Activated CD4-positive, alpha-beta T cell treated with anti-CD3 and anti-CD28 coated beads, Interleukin-2, amount 10 ng/mL, durations not matched to agents 24 days and 14 days (primary cell): Measurements from ENCODE around the gene CYP4A22. TPM values are rescaled to one million over a fixed set of nuclear protein-coding genes. Genes with fewer than 3 reads are reported as not detected.

Source experiments
- DNase-seq: peaks from one replicate; pipeline ENCODE4 v3.0.0; 2022
- H3K27ac Mint-ChIP-seq: one replicate; pipeline ENCODE4 v1.8.0; 2022; ENCODE audit warnings: mild to moderate bottlenecking, mixed read lengths
- H3K27me3 Mint-ChIP-seq: one replicate; pipeline ENCODE4 v1.8.0; 2022; ENCODE audit warnings: mixed read lengths
- H3K36me3 Mint-ChIP-seq: one replicate; pipeline ENCODE4 v1.8.0; 2022; ENCODE audit warnings: low read depth, mild to moderate bottlenecking, mixed read lengths
- H3K4me1 Mint-ChIP-seq: one replicate; pipeline ENCODE4 v1.8.0; 2021; ENCODE audit warnings: mixed read lengths
- H3K4me3 Mint-ChIP-seq: one replicate; pipeline ENCODE4 v1.8.0; 2022; ENCODE audit warnings: mild to moderate bottlenecking, moderate library complexity, mixed read lengths
- H3K9me3 Mint-ChIP-seq: one replicate; pipeline ENCODE4 v1.8.0; 2021; ENCODE audit warnings: mixed read lengths
- intact Hi-C: fragments of 100-400 bp; cut with micrococcal nuclease; formaldehyde crosslinking; loops from one replicate; pipeline ENCODE4 v1.15.1; 2023
- total RNA-seq: library from RNA; stranded (reverse); gene quantifications from 2 replicates; pipeline ENCODE4 v1.2.3, GENCODE V29; 2022

CYP4A22 gene
- total RNA-seq, 1 donor from 2014 or later, result not detected

- H3K9me3 Mint-ChIP-seq, result no peaks in the 10 kb centered on the region
- intact Hi-C loops, result loop anchor here (5.0 to 10.0 kb wide), 2 partner anchors 59 to 298 kb away; partner anchors contain the start of gene TAL1
- no peak overlapping the region for H3K27ac Mint-ChIP-seq
- H3K36me3 Mint-ChIP-seq, result no peaks in the 10 kb centered on the region
- peaks cover 11% of the 10 kb centered on the region for H3K4me1 Mint-ChIP-seq
- peak; percentile 86 for DNase-seq
- H3K4me3 Mint-ChIP-seq, result no peak overlapping the region
- H3K27me3 Mint-ChIP-seq, result peaks cover 17% of the 10 kb centered on the region
Measured at GRCh38 chr1:47175227-47175934, 38.1 kb downstream of the CYP4A22 start.

- Mint-ChIP-seq H3K4me3 (no peak overlapping the region), H3K9me3 (no peaks in the 10 kb centered on the region), H3K27me3 (peaks cover 22% of the 10 kb centered on the region), H3K27ac (no peak overlapping the region), H3K36me3 (no peaks in the 10 kb centered on the region), H3K4me1 (peaks cover 11% of the 10 kb centered on the region)
- DNase-seq, result no peak
- intact Hi-C loops, result loop anchor here (5.0 to 10.0 kb wide), 2 partner anchors 57 to 301 kb away; partner anchors contain the start of gene TAL1
Measured at GRCh38 chr1:47178020-47178419, 40.8 kb downstream of the CYP4A22 start.

GRCh38 chr1:47178654-47179016, 41.4 kb downstream of the CYP4A22 start:
- peak overlapping the region; percentile 85 for H3K4me3 Mint-ChIP-seq
- intact Hi-C loops, result loop anchor here (5.0 to 10.0 kb wide), 2 partner anchors 56 to 301 kb away; partner anchors contain the start of gene TAL1
- H3K27me3 Mint-ChIP-seq, result peaks cover 22% of the 10 kb centered on the region
- no peak for DNase-seq
- H3K36me3 Mint-ChIP-seq, result no peaks in the 10 kb centered on the region
- peaks cover 11% of the 10 kb centered on the region for H3K4me1 Mint-ChIP-seq
- no peak overlapping the region for H3K27ac Mint-ChIP-seq
- no peaks in the 10 kb centered on the region for H3K9me3 Mint-ChIP-seq

- H3K4me3 Mint-ChIP-seq, result peak overlapping the region; percentile 85
- peaks cover 11% of the 10 kb centered on the region for H3K4me1 Mint-ChIP-seq
- intact Hi-C loops, result loop anchor here (5.0 to 10.0 kb wide), 2 partner anchors 55 to 302 kb away; partner anchors contain the start of gene TAL1
- H3K36me3 Mint-ChIP-seq, result no peaks in the 10 kb centered on the region
- peaks cover 20% of the 10 kb centered on the region for H3K27me3 Mint-ChIP-seq
- peak overlapping the region; percentile 89 for H3K27ac Mint-ChIP-seq
- DNase-seq, result peak; percentile 95
- H3K9me3 Mint-ChIP-seq, result no peaks in the 10 kb centered on the region
Measured at GRCh38 chr1:47179017-47179987, 42.1 kb downstream of the CYP4A22 start.

GRCh38 chr1:47179988-47180563, 42.8 kb downstream of the CYP4A22 start:
- intact Hi-C loops, result loop anchor here (5.0 to 10.0 kb wide), 2 partner anchors 55 to 303 kb away; partner anchors contain the start of gene TAL1

DNA sequence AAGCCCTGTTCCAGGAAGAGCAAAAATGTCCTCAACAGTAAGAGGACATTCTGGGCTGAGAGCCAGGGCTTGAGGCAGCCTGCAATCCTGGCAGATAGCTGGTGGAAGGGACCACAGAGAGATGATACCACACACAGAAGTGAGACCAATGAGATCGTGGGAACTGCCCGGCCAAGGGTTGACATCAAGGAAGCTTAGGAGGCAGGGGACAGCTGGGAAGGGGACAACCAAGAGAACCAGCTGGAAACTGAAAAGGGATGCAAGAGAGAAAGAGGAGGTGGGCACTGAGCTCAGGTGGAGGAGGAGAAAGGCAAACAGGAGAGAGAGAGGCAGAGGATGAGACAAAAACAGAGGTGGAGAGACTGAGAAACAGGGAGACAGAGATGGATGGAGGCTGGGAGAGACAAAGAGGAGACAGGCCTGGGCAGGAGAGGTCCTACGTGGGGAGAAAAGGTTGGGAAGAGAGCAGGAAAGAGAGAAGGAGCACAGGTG, 43.4 kb downstream of the CYP4A22 start:
- Mint-ChIP-seq H3K4me3 (no peak overlapping the region), H3K27me3 (peaks cover 17% of the 10 kb centered on the region), H3K4me1 (peaks cover 8% of the 10 kb centered on the region), H3K36me3 (no peaks in the 10 kb centered on the region), H3K9me3 (no peaks in the 10 kb centered on the region), H3K27ac (peak overlapping the region; percentile 46)
- intact Hi-C loops, result no loop called here
- DNase-seq, result no peak

More at GRCh38 chr1:47179988-47180563, 42.8 kb downstream of the CYP4A22 start:
- Mint-ChIP-seq H3K27me3 (peaks cover 20% of the 10 kb centered on the region), H3K9me3 (no peaks in the 10 kb centered on the region), H3K4me1 (peaks cover 11% of the 10 kb centered on the region), H3K4me3 (peak overlapping the region; percentile 4), H3K36me3 (no peaks in the 10 kb centered on the region), H3K27ac (no peak overlapping the region)
- no peak for DNase-seq

DNA sequence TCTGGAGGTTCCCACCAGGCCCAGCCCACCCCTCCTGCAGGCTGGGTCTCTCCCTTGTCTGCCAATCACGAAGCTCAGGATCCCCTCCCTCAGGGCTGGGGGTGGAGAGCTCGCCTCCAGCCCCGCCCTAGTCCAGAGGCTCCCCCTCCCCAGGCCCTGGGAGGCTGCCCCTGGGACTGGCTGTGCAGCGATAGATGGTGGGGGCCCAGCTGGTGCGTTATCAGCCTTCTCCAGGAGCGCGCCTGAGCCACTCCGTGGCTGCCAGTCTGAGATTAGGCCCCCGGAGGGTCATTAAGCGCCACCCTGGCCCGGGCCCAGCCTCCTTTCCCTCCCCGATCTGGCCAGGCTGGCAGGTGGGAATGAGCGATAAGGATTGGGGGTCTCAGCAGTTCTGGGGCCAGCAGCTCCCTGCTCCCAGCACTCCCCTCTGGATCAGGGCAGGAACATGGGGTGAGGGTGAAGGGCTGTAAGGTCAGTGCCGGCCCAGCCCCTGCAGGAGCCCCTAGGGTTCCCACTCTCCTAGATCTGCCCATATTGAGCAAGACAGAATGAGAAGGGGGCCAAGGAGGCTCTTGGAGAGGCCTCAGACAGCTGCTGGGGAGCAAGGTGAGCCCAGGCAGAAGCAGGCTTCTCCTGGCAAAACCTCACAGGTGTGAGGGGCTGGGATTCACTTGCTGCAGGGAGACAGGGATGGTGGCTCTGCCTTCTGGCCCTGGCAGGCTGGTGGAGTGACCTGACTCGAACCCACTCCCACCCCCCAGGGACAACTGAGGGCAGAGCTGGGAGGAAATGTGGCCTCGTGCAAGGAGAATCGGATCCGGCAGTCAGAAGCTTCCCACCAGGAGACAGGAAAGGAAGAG, 44.1 kb downstream of the CYP4A22 start:
- intact Hi-C loops, result no loop called here
- H3K27ac Mint-ChIP-seq, result no peak overlapping the region
- H3K4me1 Mint-ChIP-seq, result peaks cover 8% of the 10 kb centered on the region
- H3K36me3 Mint-ChIP-seq, result no peaks in the 10 kb centered on the region
- no peak overlapping the region for H3K4me3 Mint-ChIP-seq
- no peaks in the 10 kb centered on the region for H3K9me3 Mint-ChIP-seq
- DNase-seq, result no peak
- H3K27me3 Mint-ChIP-seq, result peaks cover 14% of the 10 kb centered on the region

DNA sequence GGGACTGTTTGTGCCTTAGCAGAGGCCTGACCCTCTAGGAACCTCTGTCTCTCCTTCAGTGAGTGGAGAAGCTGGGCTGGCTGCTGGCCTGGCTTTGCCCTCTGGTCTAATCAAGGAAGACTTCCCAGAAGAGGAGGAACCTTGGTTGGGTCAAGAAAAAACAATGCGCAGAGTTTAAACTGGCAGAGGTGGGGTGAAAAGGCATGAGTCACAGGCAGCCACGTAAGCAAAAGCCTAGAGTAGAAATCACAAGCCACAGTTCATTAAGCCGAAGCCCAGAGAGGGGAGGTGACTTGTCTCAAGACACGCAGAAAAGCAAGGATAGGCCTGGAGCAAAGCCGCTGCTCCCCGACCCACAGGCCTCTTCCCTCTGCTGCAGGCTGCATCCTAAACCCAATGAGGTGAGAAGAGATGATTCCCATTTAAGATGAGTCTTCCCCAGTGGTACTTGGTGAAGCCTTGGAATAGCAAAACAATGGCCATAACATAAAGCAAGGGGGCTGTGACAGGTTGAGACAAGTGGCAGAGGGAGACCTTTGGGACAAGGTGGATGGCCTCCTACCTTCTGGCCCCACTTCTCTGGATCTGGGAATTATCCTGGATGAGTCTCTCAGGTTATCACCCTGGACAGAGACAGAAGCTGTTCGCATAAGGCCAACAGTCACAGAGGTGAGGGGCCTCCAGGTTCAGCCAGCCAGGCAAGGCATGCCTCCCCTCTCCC, 44.9 kb downstream of the CYP4A22 start:
- H3K4me3 Mint-ChIP-seq, result no peak overlapping the region
- no peak overlapping the region for H3K27ac Mint-ChIP-seq
- peaks cover 8% of the 10 kb centered on the region for H3K4me1 Mint-ChIP-seq
- no peak for DNase-seq
- H3K27me3 Mint-ChIP-seq, result peaks cover 14% of the 10 kb centered on the region
- H3K36me3 Mint-ChIP-seq, result no peaks in the 10 kb centered on the region
- H3K9me3 Mint-ChIP-seq, result no peaks in the 10 kb centered on the region
- intact Hi-C loops, result no loop called here

GRCh38 chr1:47182676-47183235, 45.5 kb downstream of the CYP4A22 start:
- no peak for DNase-seq
- intact Hi-C loops, result no loop called here
- no peak overlapping the region for H3K27ac Mint-ChIP-seq
- peaks cover 14% of the 10 kb centered on the region for H3K27me3 Mint-ChIP-seq
- H3K36me3 Mint-ChIP-seq, result no peaks in the 10 kb centered on the region
- H3K4me1 Mint-ChIP-seq, result peaks cover 8% of the 10 kb centered on the region
- H3K9me3 Mint-ChIP-seq, result no peaks in the 10 kb centered on the region
- no peak overlapping the region for H3K4me3 Mint-ChIP-seq

GRCh38 chr1:47183308-47184089, 46.3 kb downstream of the CYP4A22 start:
- Mint-ChIP-seq H3K27me3 (peaks cover 14% of the 10 kb centered on the region), H3K27ac (no peak overlapping the region), H3K36me3 (no peaks in the 10 kb centered on the region), H3K4me3 (no peak overlapping the region), H3K4me1 (peaks cover 8% of the 10 kb centered on the region), H3K9me3 (no peaks in the 10 kb centered on the region)
- intact Hi-C loops, result no loop called here
- DNase-seq, result no peak

GRCh38 chr1:47184090-47184821, 47.0 kb downstream of the CYP4A22 start:
- Mint-ChIP-seq H3K4me3 (no peak overlapping the region), H3K9me3 (no peaks in the 10 kb centered on the region)
- intact Hi-C loops, result no loop called here

More at GRCh38 chr1:47184090-47184821, 47.0 kb downstream of the CYP4A22 start:
- Mint-ChIP-seq H3K27me3 (peaks cover 11% of the 10 kb centered on the region), H3K36me3 (no peaks in the 10 kb centered on the region), H3K4me1 (peaks cover 5% of the 10 kb centered on the region), H3K27ac (no peak overlapping the region)
- DNase-seq, result peak; percentile 50
